CD4-positive, alpha-beta T cell treated with Interleukin-17A for 1 hour (primary cell): ENCODE data around the gene LIAS.
"Not testable (repeated sequence)": the region's sequence is repeated elsewhere in the genome, so short reads cannot be mapped to it uniquely, and the experiment has no call there.

Experiments used
- DNase-seq: peaks from one replicate; pipeline ENCODE4 v3.0.0-alpha.2; 2020

The LIAS gene

GRCh38 chr4:39502019-39502663 lies 43.3 kb downstream of the LIAS start:
- DNase-seq = no peak

GRCh38 chr4:39502664-39503035 lies 43.8 kb downstream of the LIAS start:
- DNase-seq = not testable (repeated sequence)

- no peak for DNase-seq
These were observed 45.7 kb downstream of the LIAS start for GRCh38 chr4:39504538-39504937.

- no peak for DNase-seq
These were observed 46.7 kb downstream of the LIAS start for GRCh38 chr4:39505581-39505980.

GRCh38 chr4:39510348-39510929 lies 51.6 kb downstream of the LIAS start:
- no peak for DNase-seq

- not testable (repeated sequence) for DNase-seq
These were observed 55.4 kb downstream of the LIAS start for GRCh38 chr4:39514266-39514665.

GRCh38 chr4:39514888-39515401 lies 56.1 kb downstream of the LIAS start:
- no peak for DNase-seq

- DNase-seq = not testable (repeated sequence)
These were observed 57.0 kb downstream of the LIAS start for GRCh38 chr4:39515669-39516401.

- DNase-seq = no peak
These were observed 57.6 kb downstream of the LIAS start for GRCh38 chr4:39516407-39516966.

GRCh38 chr4:39518484-39518883 lies 59.6 kb downstream of the LIAS start:
- no peak for DNase-seq

GRCh38 chr4:39521253-39521919 lies 62.5 kb downstream of the LIAS start:
- DNase-seq = no peak

GRCh38 chr4:39522068-39522467 lies 63.2 kb downstream of the LIAS start:
- no peak for DNase-seq

GRCh38 chr4:39524161-39524957 lies 65.5 kb downstream of the LIAS start:
- no peak for DNase-seq

- DNase-seq = no peak
These were observed 67.2 kb downstream of the LIAS start for GRCh38 chr4:39525822-39526690.

- DNase-seq = no peak
These were observed 68.0 kb downstream of the LIAS start for GRCh38 chr4:39526765-39527295.

- peak; percentile 90 for DNase-seq
These were observed 68.6 kb downstream of the LIAS start, which contains the start of gene UGDH for GRCh38 chr4:39527296-39528060. UGDH (minus strand) TSS chr4:39527439; CDS start chr4:39521512, 5,927 bp downstream.

GRCh38 chr4:39528061-39528465 lies 69.2 kb downstream of the LIAS start:
- DNase-seq = no peak
